Hematopoietic multipotent progenitor cell treated with erythropoietin and hydrocortisone succinate and interleukin-3 and kit ligand, for 8 days (in vitro differentiated cells): Measurements from ENCODE around the gene DHFR.
"Not testable (repeated sequence)": the region's sequence is repeated elsewhere in the genome, so short reads cannot be mapped to it uniquely, and the experiment has no call there.

Experiments
- DNase-seq: peaks from one replicate; pipeline ENCODE4 v3.0.0-alpha.2; 2015

DHFR gene

DNA sequence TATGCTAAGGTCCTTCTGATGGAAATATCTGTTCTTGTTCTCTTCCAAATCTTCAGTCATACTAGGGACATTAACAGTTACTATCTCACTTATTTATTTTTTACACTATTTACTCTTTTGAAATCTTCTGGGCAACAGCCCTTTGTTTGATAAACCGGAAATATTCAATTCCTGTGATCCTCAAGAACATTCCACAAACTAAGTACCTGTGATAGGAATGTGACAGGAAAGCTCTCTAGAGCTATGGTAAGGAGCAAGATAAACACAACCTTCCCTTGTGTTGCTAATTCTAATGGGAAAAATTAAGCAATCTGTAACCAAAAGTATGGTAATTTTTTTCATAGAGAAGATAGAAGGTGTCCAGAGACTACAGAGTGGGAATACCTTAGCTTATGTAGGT lies 62.7 kb downstream of the DHFR start:
- DNase-seq: no peak

DNA sequence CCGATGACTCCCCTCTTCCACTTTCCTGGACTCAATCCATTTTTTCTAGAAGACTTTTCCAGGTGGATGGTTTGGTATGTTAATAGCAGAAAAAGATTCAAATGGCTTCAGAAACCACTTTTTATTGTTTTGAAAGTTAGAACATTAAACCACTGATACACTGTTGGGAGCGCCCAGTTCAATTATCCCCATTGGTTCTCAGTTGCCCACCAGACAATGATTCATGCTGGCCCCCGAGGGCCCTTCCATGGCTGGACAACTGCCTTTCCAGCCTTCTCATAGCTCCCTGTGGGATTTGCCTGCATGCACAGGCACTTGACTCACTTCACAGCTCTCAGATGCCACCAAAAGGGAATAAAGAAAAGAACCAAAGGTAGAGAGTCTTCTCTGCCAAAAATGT lies 63.4 kb downstream of the DHFR start:
- DNase-seq: no peak

DNA sequence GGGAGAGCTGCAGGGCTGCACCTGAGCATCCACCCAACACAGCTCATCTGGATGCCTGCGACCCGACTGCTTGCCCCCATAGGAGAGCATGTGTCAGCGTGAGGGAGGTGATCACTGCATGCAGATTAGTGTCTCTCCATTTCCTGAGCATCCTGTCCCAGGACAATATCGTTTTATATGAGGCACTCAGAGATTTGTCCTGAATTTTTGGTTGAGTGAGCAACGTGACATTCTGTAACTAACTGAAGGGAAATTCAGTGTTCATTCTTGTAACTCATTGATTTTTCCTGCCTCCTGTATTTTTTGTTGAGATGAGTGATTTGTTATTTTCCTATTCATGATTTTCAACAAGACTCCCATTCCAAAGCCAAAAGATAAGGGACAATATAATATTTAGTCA lies 64.0 kb downstream of the DHFR start:
- no peak for DNase-seq

DNA sequence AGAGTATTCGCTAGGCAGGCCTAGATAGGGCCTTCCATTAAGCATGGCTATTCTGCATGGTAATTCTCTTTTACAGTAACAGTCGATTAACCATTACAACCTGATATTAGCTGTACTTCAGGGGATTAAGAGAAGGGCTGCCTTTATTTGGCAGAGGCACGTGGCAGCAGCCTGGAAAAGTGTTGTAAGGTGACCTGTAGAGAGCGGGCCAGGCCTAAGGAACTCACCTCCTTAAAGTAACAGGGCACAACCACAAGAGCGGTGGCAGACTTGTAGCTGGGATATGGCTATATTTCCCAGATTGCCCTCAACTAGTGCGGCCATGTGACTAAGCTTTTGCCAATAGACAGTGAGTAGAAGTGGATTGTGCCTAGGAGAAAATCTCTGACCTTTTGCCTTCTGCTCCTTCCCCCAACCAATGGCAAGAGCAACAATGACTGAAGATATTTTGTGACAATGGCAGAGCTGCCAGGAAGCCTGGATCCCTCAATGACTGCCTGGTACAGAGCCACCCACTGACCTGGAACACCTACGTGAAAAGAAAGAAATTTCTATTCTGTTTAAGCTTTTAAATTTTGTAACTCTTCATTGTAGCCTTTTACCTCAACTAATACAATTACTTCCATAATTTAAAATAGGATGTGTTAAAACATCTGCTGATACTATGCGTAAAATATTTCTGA lies 65.8 kb downstream of the DHFR start:
- no peak for DNase-seq

DNA sequence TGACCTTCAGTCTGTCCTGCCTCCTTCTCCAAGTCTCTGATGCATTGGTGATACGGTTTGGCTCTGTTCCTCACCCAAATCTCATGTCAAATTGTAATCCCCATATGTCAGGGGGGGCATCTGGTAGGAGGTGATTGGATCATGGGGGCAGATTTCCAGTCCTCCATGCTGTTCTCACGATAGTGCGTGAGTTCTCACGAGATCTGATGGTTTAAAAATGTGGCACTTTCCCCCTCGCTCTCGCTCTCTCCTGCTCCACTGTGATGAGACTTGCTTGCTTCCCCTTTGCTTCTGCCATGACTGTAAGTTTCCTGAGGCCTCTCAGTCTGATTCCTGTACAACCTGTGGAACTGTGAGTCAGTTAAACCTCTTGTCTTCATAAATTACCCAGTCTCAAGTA lies 70.0 kb downstream of the DHFR start:
- no peak for DNase-seq

DNA sequence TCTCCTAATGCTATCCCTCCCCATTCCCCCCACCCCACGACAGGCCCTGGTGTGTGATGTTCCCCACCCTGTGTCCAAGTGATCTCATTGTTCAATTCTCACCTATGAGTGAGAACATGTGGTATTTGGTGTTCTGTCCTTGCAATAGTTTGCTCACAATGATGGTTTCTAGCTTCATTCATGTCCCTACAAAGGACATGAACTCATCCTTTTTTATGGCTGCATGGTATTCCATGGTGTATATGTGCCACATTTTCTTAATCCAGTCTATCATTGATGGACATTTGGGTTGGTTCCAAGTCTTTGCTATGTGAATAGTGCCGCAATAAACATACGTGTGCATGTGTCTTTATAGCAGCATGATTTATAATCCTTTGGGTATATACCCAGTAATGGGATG lies 74.5 kb downstream of the DHFR start:
- not testable (repeated sequence) for DNase-seq

DNA sequence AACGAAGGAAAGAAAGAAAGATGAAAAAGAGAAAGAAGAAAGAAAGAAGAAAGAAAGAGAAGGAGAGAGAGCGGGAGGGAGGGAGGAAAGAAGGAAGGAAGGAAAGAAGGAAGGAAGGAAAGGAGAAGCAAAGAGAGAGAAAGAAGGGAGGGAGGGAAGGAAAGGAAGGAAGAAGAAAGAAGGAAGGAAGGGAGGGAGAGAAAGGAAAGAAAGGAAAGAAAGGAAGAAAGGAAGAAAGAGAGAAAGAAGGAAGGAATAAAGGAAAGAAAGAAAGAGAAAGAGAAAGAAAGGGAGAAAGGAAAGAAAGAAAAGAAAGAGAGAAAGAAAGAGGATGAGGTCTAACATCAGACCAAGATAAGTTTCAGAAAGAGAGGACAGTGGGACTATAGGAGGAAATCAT lies 75.7 kb downstream of the DHFR start:
- no peak for DNase-seq

DNA sequence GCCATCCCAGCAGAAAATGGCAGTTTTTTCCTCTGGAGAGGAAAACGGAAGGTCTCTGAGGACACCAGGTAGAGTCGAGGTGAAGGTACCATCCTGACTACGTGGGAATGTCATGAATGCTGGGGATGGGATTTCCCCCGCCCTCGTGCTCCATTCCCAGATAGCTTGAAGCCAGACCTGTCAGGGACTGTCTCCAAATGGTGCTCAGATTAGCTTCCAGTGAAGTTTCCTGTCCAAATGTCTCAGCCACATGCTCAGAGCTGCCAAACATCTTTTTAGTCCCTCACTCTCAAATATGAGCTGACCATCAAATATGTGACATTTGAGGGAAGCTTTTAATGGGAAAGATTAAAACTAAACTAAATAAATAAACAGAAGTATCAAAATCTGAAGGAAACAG lies 77.1 kb downstream of the DHFR start:
- DNase-seq: no peak

DNA sequence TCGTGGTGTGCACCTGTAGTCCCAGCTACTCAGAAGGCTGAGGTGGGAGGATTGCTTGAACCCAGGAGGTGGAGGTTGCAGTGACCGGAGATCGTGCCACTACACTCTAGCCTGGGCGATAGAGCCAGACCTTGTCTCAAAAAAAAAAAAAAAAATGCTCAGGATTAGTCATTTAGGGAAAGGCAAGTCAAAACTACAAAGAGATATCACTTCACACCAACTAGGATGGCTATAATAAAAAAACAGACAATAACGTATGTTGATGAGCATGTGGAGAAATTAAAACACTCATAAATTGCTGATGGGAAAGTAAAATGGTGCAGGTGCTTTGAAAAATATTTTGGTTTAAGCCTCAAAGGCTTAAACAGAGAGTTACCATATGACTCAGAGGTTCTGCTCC lies 78.4 kb downstream of the DHFR start:
- no peak for DNase-seq
